Sigmoid colon (tissue), 7 donors: ENCODE data around the gene ZNF683. TPM values are rescaled to one million over a fixed set of nuclear protein-coding genes. Genes with fewer than 3 reads are reported as not detected.

ENCODE experiments used
- DNase-seq: peaks from one replicate; pipeline ENCODE4 v3.0.0-alpha.2; 2019
- H3K27ac ChIP-seq, 4 donors: fragments of 200-600 bp; sonication (generic); one replicate each; pipeline ENCODE4 v1.5.1; 2016 to 2019; ENCODE audit warnings: mild to moderate bottlenecking in 1 of 4
- H3K27me3 ChIP-seq, 3 donors: fragments of 200-600 bp; sonication (generic); one replicate each; pipeline ENCODE4 v1.5.1; 2019; ENCODE audit warnings: mild to moderate bottlenecking in 1 of 3
- H3K36me3 ChIP-seq, 4 donors: fragments of 200-600 bp; sonication (generic); one replicate each; pipeline ENCODE4 v1.5.1; 2016 to 2019
- H3K4me1 ChIP-seq, 4 donors: fragments of 200-600 bp; sonication (generic); one replicate each; pipeline ENCODE4 v1.5.1; 2017 to 2019
- H3K4me3 ChIP-seq, 4 donors: fragments of 200-600 bp; sonication (generic); one replicate each; pipeline ENCODE4 v1.5.1; 2017 to 2019; ENCODE audit warnings: mild to moderate bottlenecking in 2 of 4, moderate library complexity in 1 of 4
- H3K9me3 ChIP-seq, 4 donors: fragments of 200-600 bp in 3 of 4; sonication (generic) in 3 of 4; one replicate each; pipeline versions ENCODE4 v1.5.1 to v1.6.1; 2013 to 2019
- CTCF ChIP-seq, 4 experiments: fragments of 450-650 bp in 3 of 4; fragments of 200-600 bp in 1 of 4; IDR thresholded peaks; one replicate each; pipeline ENCODE4 v1.5.1; 2016 to 2019; ENCODE audit warnings: antibody characterized with exemption in 4 of 4, mild to moderate bottlenecking in 3 of 4, moderate library complexity in 2 of 4
- EP300 ChIP-seq, 4 donors: sonication (generic); formaldehyde crosslinking; IDR thresholded peaks; one replicate each; pipeline ENCODE4 v1.6.1; 2017; ENCODE audit warnings: antibody characterized with exemption in 4 of 4
- POLR2A ChIP-seq, 2 donors: fragments of 450-650 bp; IDR thresholded peaks; one replicate each; pipeline ENCODE4 v1.6.1; 2016; ENCODE audit warnings: antibody characterized with exemption in 2 of 2, mild to moderate bottlenecking in 2 of 2, moderate library complexity in 2 of 2
- POLR2AphosphoS5 ChIP-seq, 4 donors: sonication (generic); formaldehyde crosslinking; IDR thresholded peaks; one replicate each; pipeline ENCODE4 v1.6.1; 2017; ENCODE audit warnings: antibody characterized with exemption in 4 of 4
- WGBS, 2 donors: extraction: QIAGEN DNeasy Blood & Tissue Kit; methylation state at CpG; one replicate each; pipeline ENCODE4 v1.1.7; 2013; 5-methylcytosine and 5-hydroxymethylcytosine counted together
- intact Hi-C: fragments of 100-400 bp; cut with DNase I; formaldehyde crosslinking; loops from one replicate; pipeline ENCODE4 v1.15.1; 2023
- polyA plus RNA-seq, 3 donors: library from polyadenylated mRNA; stranded (reverse); fragments of 200-250 nt; gene quantifications; one replicate each; pipeline ENCODE4 v1.2.3, GENCODE V29; 2013
- total RNA-seq, 4 donors: library from RNA; depleted of rRNA; stranded (reverse); fragments of >200 nt; gene quantifications; one replicate each; pipeline ENCODE4 v1.1.0, GENCODE V29; 2016
- donor health status: healthy with polysubstance abuse.
- donor health status: Bipolar disorder and iron deficiency.
- donor health status: healthy.

Gene ZNF683
- total and polyA plus RNA-seq, 7 donors = 0.52 TPM; not detected in 6

DNA sequence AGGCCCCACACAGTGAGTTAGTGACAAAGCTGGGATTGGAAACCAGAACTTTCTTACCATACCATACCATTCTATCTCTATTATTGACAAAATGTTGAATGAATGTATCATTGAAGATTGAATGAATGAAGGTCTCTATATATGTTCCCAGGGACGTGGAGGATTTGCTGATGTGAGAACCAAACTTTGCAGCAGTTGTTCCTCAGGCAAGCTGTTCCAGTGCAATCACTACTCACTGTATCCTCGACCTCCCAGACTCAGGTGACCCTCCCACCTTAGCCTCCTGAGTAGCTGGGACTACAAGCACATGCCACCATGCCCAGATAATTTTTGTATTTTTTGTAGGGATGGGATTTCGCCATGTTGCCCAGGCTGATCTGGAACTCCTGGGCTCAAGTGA, 26.5 kb upstream of the ZNF683 start:
- H3K4me1 ChIP-seq = no peaks in the 10 kb centered on the region
- no peak for DNase-seq
- no peak overlapping the region for H3K4me3 ChIP-seq
- intact Hi-C loops = no loop called here
- no peaks in the 10 kb centered on the region for H3K36me3 ChIP-seq
- H3K9me3 ChIP-seq = no peaks in the 10 kb centered on the region
- no peak for TF ChIP-seq CTCF (IDR thresholded peaks at IDR 0.05)
- no peak for TF ChIP-seq POLR2AphosphoS5 (IDR thresholded peaks at IDR 0.05)
- TF ChIP-seq EP300 (IDR thresholded peaks at IDR 0.05) = no peak
- TF ChIP-seq POLR2A (IDR thresholded peaks at IDR 0.05) = no peak
- 51 to 82% methylated on average over 3 of the region's 3 CpGs for WGBS, 2 donors
- peaks cover 0 to 14% (median 0%) of the 10 kb centered on the region in 3 donors for H3K27me3 ChIP-seq
- H3K27ac ChIP-seq = no peak overlapping the region

DNA sequence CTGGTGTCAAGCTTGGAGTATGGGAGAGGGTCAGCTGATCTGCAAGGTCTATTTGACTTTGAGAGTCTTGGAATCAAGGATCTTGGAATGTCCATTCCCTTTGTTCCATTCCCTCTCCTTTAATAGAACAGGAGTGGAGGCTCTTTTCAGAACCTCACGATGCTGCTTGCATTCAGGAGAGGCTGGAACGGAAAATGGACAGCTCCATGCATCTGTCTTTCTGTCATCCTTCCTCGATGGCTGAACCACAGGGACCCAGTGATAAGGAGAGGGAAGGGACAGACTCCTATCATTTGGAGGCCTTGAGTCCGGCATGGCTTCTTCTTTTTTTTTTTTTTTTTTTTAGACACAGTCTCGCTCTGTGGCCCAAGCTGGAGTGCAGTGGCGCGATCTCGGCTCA, 23.2 kb upstream of the ZNF683 start:
- 84 to 85% methylated on average over 8 of the region's 8 CpGs for WGBS, 2 donors
- H3K36me3 ChIP-seq = no peaks in the 10 kb centered on the region

DNA sequence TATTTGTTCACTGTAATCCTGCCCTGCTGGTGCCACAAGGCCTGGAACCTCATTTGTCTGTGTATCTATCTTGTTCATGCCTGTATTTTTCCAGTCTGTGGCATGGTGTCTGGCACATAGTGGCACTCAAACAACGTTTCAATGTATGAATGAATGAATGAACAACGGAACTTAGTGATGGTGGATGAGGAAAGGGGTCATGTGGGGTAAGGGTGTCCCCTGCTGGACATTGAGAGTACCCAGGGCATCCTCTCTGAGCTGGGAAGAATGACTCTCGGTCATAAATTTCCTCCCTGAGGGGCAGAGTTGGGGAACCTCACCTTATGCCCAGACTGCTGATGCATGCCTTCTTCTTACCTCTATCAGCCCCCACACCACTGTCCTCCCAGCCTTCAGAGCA, 18.9 kb upstream of the ZNF683 start:
- Histone ChIP-seq H3K4me3 (no peak overlapping the region), H3K27me3 (peaks cover 0 to 8% (median 0%) of the 10 kb centered on the region in 3 donors), H3K9me3 (no peaks in the 10 kb centered on the region), H3K4me1 (no peaks in the 10 kb centered on the region), H3K27ac (no peak overlapping the region), H3K36me3 (no peaks in the 10 kb centered on the region)
- DNase-seq = no peak
- 11 to 12% methylated on average over 3 of the region's 3 CpGs for WGBS, 2 donors
- intact Hi-C loops = no loop called here
- no peak for TF ChIP-seq POLR2A (IDR thresholded peaks at IDR 0.05)
- TF ChIP-seq POLR2AphosphoS5 (IDR thresholded peaks at IDR 0.05) = no peak
- no peak for TF ChIP-seq EP300 (IDR thresholded peaks at IDR 0.05)
- TF ChIP-seq CTCF (IDR thresholded peaks at IDR 0.05) = no peak

More for the DNA sequence above, 23.2 kb upstream of the ZNF683 start:
- no peak for DNase-seq
- Histone ChIP-seq H3K27me3 (no peaks in the 10 kb centered on the region), H3K4me3 (no peak overlapping the region), H3K4me1 (no peaks in the 10 kb centered on the region), H3K27ac (no peak overlapping the region), H3K9me3 (no peaks in the 10 kb centered on the region)
- TF ChIP-seq POLR2AphosphoS5 (IDR thresholded peaks at IDR 0.05) = no peak
- TF ChIP-seq POLR2A (IDR thresholded peaks at IDR 0.05) = no peak
- TF ChIP-seq CTCF (IDR thresholded peaks at IDR 0.05) = no peak
- TF ChIP-seq EP300 (IDR thresholded peaks at IDR 0.05) = no peak
- intact Hi-C loops = no loop called here

- peaks cover 0 to 8% (median 0%) of the 10 kb centered on the region in 3 donors for H3K27me3 ChIP-seq
- no peaks in the 10 kb centered on the region for H3K9me3 ChIP-seq
- 74 to 76% methylated on average over 4 of the region's 4 CpGs for WGBS, 2 donors
- H3K36me3 ChIP-seq = no peaks in the 10 kb centered on the region
- TF ChIP-seq POLR2AphosphoS5 (IDR thresholded peaks at IDR 0.05) (no peak), CTCF (IDR thresholded peaks at IDR 0.05) (no peak), POLR2A (IDR thresholded peaks at IDR 0.05) (no peak), EP300 (IDR thresholded peaks at IDR 0.05) (no peak)
- no peak overlapping the region for H3K27ac ChIP-seq
- H3K4me3 ChIP-seq = no peak overlapping the region
- intact Hi-C loops = no loop called here
- DNase-seq = no peak
- no peaks in the 10 kb centered on the region for H3K4me1 ChIP-seq
Observed at GRCh38 chr1:26389604-26390247, 17.2 kb upstream of the ZNF683 start.
